ENCODE results near the gene MMS22L. TPM values are rescaled to one million over a fixed set of nuclear protein-coding genes. Genes with fewer than 3 reads are reported as not detected.

MMS22L gene
- total RNA-seq = 3.5 TPM
- long read RNA-seq, partial matches to known transcripts = 0 of 1 reads
- long read RNA-seq, other reads (novel, unspliced or antisense) = 1 of 1 reads

DNA sequence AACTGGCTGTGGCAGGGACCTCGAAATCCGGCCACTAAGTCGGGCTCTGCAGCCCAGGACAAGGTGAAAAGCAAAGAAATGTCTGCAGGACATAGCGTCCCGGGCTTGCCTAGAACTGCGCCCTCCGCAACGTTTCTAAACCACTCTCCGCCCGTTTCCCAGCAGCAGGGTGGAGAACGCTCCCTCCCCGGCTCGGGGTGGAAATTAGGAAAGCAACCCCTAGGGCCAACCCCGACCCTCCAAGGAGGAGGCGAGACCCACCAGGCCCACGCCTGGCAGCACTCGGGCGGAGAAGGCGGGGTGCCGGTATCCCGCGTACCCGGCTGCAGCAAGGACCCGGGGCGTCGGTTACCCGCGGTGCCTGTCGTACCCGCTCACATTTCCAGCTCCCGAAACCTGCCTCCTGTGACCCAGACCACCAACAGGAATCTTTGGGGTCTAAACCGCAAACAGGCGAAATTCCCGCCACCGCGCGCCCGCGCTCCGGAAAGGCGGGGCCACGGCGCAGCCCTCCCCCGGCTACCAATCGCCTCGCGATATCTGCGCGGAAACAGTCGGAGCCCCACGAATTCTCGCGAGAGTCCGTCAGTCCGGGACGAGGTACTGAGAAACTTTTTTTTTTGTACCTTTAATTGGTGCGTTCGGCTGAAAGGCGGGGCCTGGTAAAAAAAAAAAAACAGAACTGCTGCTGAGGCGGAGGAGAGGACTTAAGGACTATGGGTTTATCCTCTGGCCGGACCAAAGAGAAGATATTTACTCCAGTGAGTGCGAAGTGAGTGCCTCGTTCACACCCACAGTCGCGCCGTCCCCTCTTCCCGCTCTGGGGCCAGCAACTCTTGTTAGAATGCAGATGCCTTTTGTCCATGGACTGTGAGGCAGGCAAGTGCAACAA lies at the start of gene MMS22L:
MMS22L (minus strand) TSS at position 491 of the 892 bp plus-strand sequence. CDS start 739 bp downstream, outside the sequence.
- DNase-seq (ENCODE audit: low spot score) = peak; percentile 95
- intact Hi-C loops (cut with DNase I) = no loop called here

- intact Hi-C loops (cut with DNase I) = no loop called here
- DNase-seq (ENCODE audit: low spot score) = no peak
Observed at GRCh38 chr6:97322811-97323210, 39.8 kb upstream of the MMS22L start.

GRCh38 chr6:97322226-97322625 lies 39.2 kb upstream of the MMS22L start:
- intact Hi-C loops (cut with DNase I) = no loop called here
- DNase-seq (ENCODE audit: low spot score) = no peak

DNA sequence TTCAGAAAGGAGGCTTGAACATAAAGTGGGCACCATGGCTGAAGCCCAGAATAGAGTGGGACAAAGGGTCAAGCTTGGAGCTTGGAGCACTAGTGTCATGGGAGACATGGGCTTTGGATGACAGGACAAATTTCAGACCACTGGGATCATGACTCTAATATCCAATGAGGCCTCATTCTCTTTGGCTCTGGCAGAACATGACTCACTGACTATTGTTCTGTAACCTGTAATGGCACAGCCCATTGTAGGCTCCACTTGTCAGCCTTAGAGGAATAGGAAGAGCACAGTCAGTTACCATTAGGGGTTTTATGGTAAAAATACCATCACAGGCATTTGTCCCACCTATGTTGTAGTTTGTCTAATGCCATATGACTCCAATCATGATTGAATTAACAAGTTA lies 34.0 kb upstream of the MMS22L start:
- DNase-seq (ENCODE audit: low spot score) = no peak
- intact Hi-C loops (cut with DNase I) = no loop called here

- intact Hi-C loops (cut with DNase I) = no loop called here
- no peak for DNase-seq (ENCODE audit: low spot score)
Observed at GRCh38 chr6:97312241-97312640, 29.2 kb upstream of the MMS22L start.

GRCh38 chr6:97306544-97307320 lies 23.7 kb upstream of the MMS22L start:
- intact Hi-C loops (cut with DNase I) = no loop called here
- DNase-seq (ENCODE audit: low spot score) = no peak

DNA sequence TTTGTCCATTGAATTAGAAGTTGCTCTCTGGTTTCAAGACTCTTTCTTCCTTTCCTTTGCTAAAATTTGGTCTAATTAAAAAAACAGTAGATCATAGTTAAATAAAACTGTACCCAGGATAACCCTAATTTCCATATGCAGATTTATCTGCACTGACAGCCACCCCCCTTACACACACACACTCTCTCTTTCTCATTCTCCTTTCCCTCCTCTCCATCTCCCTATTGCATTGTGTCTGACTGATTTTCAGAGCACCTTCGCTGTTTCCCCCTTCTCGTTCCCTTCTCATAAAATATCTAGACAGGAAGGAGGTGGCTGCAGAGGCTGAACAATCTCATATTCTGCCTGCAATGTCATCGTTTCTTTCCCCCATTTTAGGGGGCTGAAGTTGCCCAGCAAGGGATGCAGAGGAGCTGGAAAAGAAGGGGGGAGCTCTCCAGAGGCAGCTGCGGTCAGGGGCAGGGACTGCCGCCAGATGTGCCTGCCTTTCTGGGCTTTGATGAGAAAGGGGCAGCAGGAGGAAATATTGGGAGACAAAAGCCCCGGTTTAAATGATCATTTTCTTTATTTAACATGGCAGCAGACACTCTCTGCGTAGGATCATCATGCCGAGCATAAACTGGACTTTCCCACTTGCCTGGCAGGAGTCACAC lies 22.5 kb upstream of the MMS22L start:
- no peak for DNase-seq (ENCODE audit: low spot score)

GRCh38 chr6:97304701-97305100 lies 21.7 kb upstream of the MMS22L start:
- DNase-seq (ENCODE audit: low spot score) = no peak
- intact Hi-C loops (cut with DNase I) = no loop called here

More for the DNA sequence above, 22.5 kb upstream of the MMS22L start:
- intact Hi-C loops (cut with DNase I) = no loop called here

GRCh38 chr6:97294451-97294850 lies 11.4 kb upstream of the MMS22L start:
- DNase-seq (ENCODE audit: low spot score) = no peak
- intact Hi-C loops (cut with DNase I) = no loop called here

GRCh38 chr6:97293198-97293696 lies 10.2 kb upstream of the MMS22L start:
- intact Hi-C loops (cut with DNase I) = no loop called here
- no peak for DNase-seq (ENCODE audit: low spot score)

- intact Hi-C loops (cut with DNase I) = no loop called here
- DNase-seq (ENCODE audit: low spot score) = no peak
Observed at GRCh38 chr6:97292671-97293070, 9.7 kb upstream of the MMS22L start.

GRCh38 chr6:97291896-97292295 lies 8.9 kb upstream of the MMS22L start:
- DNase-seq (ENCODE audit: low spot score) = no peak
- intact Hi-C loops (cut with DNase I) = no loop called here

- intact Hi-C loops (cut with DNase I) = no loop called here
- DNase-seq (ENCODE audit: low spot score) = no peak
Observed at GRCh38 chr6:97289332-97289731, 6.3 kb upstream of the MMS22L start.

- intact Hi-C loops (cut with DNase I) = no loop called here
- no peak for DNase-seq (ENCODE audit: low spot score)
Observed at GRCh38 chr6:97288188-97288587, 5.2 kb upstream of the MMS22L start.

GRCh38 chr6:97282238-97282725 lies 734 bp downstream of the MMS22L start:
- no peak for DNase-seq (ENCODE audit: low spot score)
- intact Hi-C loops (cut with DNase I) = no loop called here

- no peak for DNase-seq (ENCODE audit: low spot score)
- intact Hi-C loops (cut with DNase I) = no loop called here
Observed at GRCh38 chr6:97280766-97281165, 2.2 kb downstream of the MMS22L start.

DNA sequence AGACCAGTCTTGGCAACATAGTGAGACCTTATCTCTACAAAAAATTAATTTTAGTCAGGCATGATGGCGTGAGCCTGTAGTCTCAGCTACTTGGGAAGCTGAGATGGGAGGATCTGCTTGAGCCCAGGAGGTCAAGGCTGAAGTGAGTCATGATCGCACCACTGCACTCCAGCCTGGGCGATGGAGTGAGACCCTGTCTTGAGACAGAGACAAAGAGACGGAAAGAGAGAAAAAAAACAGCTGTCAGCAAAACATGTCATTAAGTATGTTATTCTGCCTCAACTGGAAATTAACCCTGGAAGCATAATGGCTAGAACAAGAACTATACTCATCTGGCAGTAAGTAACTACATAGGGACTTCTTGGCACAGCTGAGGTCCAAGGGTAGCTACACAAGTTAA lies 7.2 kb downstream of the MMS22L start:
- DNase-seq (ENCODE audit: low spot score) = no peak
- intact Hi-C loops (cut with DNase I) = no loop called here

DNA sequence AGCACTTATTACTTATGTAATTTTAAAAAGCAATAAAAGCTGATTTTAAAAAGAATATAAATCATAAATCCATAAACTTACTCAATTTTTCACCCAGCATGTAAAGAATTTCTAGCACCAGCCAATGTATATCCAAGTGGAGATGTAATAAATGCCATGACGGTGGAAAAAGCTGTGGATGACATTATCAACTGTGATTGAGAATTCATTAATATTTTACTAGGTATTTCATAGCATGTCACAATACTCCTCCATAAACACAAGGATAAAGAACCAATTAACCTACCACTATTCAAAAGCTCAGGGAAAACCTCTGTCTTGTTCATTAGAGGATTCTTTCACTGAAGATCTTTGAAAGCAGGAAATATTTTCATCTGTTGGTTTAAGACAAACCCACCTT lies 13.2 kb downstream of the MMS22L start:
- DNase-seq (ENCODE audit: low spot score) = no peak
- intact Hi-C loops (cut with DNase I) = no loop called here

DNA sequence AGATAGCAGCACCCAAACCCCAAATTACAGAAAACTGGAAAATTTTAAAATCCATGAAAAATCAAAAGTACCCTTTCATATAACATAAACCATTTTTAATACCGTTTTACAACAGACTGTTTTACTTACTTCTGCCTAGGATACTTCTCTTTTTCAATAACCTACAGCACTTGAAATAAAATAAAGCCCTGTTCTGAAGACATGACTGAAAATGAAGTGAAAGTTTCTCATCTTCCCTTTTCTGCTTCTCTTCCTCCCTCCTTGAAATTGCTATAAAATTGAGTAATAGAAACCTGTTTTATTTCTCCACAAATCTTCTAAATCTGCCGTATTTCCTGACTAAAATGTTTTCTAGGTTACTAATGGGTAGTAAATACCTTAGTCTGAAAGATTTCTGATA lies 20.3 kb downstream of the MMS22L start:
- DNase-seq (ENCODE audit: low spot score) = no peak
- intact Hi-C loops (cut with DNase I) = no loop called here

DNA sequence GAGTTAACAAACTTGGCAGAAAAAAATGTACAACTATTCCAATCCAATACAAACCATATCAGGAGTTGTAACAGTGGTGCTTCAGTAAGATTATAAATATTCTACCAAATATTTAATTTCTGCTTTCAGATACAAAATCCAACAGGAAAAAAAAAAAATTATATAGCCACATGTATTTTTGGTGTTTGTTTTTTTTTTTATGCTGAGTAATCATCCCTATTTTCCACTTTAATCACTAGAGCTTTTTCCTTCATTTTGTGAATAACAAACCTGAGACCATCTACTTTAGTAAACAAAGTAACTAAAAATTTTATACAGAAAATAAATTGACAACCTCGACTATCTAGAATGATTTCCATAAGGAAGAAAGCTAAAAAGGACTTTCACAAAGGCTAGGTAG lies 36.2 kb downstream of the MMS22L start:
- DNase-seq (ENCODE audit: low spot score) = no peak
- intact Hi-C loops (cut with DNase I) = no loop called here

All from cardiac septum (tissue), 1 donor.